Neural progenitor cell (in vitro differentiated cells): ENCODE results near the gene TMEM223. TPM values are rescaled to one million over a fixed set of nuclear protein-coding genes. Genes with fewer than 3 reads are reported as not detected.

Experiments used
- DNase-seq: peaks from one replicate; pipeline ENCODE4 v3.0.0-alpha.2; 2016; ENCODE audit warnings: low spot score
- H2AFZ ChIP-seq: fragments of 200-600 bp; sonication (generic); replicated peaks from 2 replicates; pipeline ENCODE4 v1.6.1; 2016; ENCODE audit warnings: antibody characterized with exemption
- H3F3A ChIP-seq: fragments of 200-600 bp; sonication (generic); 2 replicates; pipeline ENCODE4 v1.6.1; 2016; ENCODE audit warnings: antibody characterized with exemption, low read depth
- H3K27ac ChIP-seq: fragments of 200-600 bp; sonication (generic); 2 replicates; pipeline ENCODE4 v1.5.1; 2016; ENCODE audit warnings: mild to moderate bottlenecking
- H3K27me3 ChIP-seq: fragments of 200-600 bp; sonication (generic); 2 replicates; pipeline ENCODE4 v1.6.1; 2016; ENCODE audit warnings: mild to moderate bottlenecking, moderate library complexity
- H3K36me3 ChIP-seq: fragments of 200-600 bp; sonication (generic); 2 replicates; pipeline ENCODE4 v1.5.1; 2016
- H3K4me1 ChIP-seq: fragments of 200-600 bp; sonication (generic); 2 replicates; pipeline ENCODE4 v1.6.1; 2016; ENCODE audit warnings: mixed run types
- H3K4me2 ChIP-seq: fragments of 200-600 bp; sonication (generic); 2 replicates; pipeline ENCODE4 v1.6.1; 2016
- H3K4me3 ChIP-seq: fragments of 200-600 bp; sonication (generic); 2 replicates; pipeline ENCODE4 v1.5.1; 2016
- H3K79me2 ChIP-seq: fragments of 200-600 bp; sonication (generic); 2 replicates; pipeline ENCODE4 v1.6.1; 2016; ENCODE audit warnings: low read depth
- H3K9ac ChIP-seq: fragments of 200-600 bp; sonication (generic); 2 replicates; pipeline ENCODE4 v1.6.1; 2016
- H3K9me3 ChIP-seq: fragments of 200-600 bp; sonication (generic); 2 replicates; pipeline ENCODE4 v1.5.1; 2016; ENCODE audit warnings: low read depth
- H4K20me1 ChIP-seq: fragments of 200-600 bp; sonication (generic); 2 replicates; pipeline ENCODE4 v1.6.1; 2016; ENCODE audit warnings: low read depth
- H3K27ac Mint-ChIP-seq: 3 replicates; pipeline ENCODE4 v1.8.0; 2021; ENCODE audit warnings: mixed read lengths
- H3K27me3 Mint-ChIP-seq: 2 replicates; pipeline ENCODE4 v1.8.0; 2022; ENCODE audit warnings: low read depth, mild to moderate bottlenecking, inconsistent platforms, moderate library complexity, mixed read lengths; ENCODE audit not compliant: insufficient read depth
- H3K36me3 Mint-ChIP-seq: 3 replicates; pipeline ENCODE4 v1.8.0; 2021; ENCODE audit warnings: mixed read lengths
- H3K4me1 Mint-ChIP-seq: 3 replicates; pipeline ENCODE4 v1.8.0; 2021; ENCODE audit warnings: mixed read lengths
- H3K4me3 Mint-ChIP-seq: 3 replicates; pipeline ENCODE4 v1.8.0; 2021; ENCODE audit warnings: mild to moderate bottlenecking, moderate library complexity, mixed read lengths
- H3K9me3 Mint-ChIP-seq: 3 replicates; pipeline ENCODE4 v1.8.0; 2020; ENCODE audit warnings: mixed read lengths
- CTCF ChIP-seq: fragments of 200-600 bp; sonication (generic); IDR thresholded peaks from 2 replicates; pipeline ENCODE4 v1.5.1; 2017; ENCODE audit warnings: antibody characterized with exemption, mild to moderate bottlenecking
- EZH2 ChIP-seq: fragments of 200-600 bp; sonication (generic); IDR thresholded peaks from 2 replicates; pipeline ENCODE4 v1.6.1; 2017; ENCODE audit warnings: antibody characterized with exemption, mild to moderate bottlenecking, moderate library complexity
- EZH2phosphoT487 ChIP-seq: fragments of 200-600 bp; sonication (generic); IDR thresholded peaks from 2 replicates; pipeline ENCODE4 v1.6.1; 2017; ENCODE audit warnings: antibody characterized with exemption
- total RNA-seq: library from RNA; depleted of rRNA; stranded (reverse); fragments of >200 nt; gene quantifications from 2 replicates; pipeline ENCODE4 v1.2.3, GENCODE V29; 2015; ENCODE audit warnings: low replicate concordance

TMEM223 gene
- total RNA-seq, 1 donor from 2014 or later, result 9.9 TPM

GRCh38 chr11:62816557-62816956 lies 24.8 kb upstream of the TMEM223 start:
- Histone ChIP-seq H3K4me2 (no peak overlapping the region), H3F3A (no peaks in the 10 kb centered on the region), H3K79me2 (no peaks in the 10 kb centered on the region), H3K9ac (no peak overlapping the region), H3K36me3 (no peaks in the 10 kb centered on the region), H2AFZ (no peak overlapping the region), H3K27ac (no peak overlapping the region), H4K20me1 (no peaks in the 10 kb centered on the region), H3K9me3 (no peaks in the 10 kb centered on the region), H3K4me1 (no peaks in the 10 kb centered on the region), H3K4me3 (no peak overlapping the region), H3K27me3 (no peaks in the 10 kb centered on the region)
- no peaks in the 10 kb centered on the region for H3K4me1 Mint-ChIP-seq
- no peak for TF ChIP-seq EZH2
- TF ChIP-seq EZH2phosphoT487, result no peak
- H3K9me3 Mint-ChIP-seq, result no peaks in the 10 kb centered on the region
- H3K36me3 Mint-ChIP-seq, result peaks cover 16% of the 10 kb centered on the region
- H3K27ac Mint-ChIP-seq, result no peak overlapping the region
- H3K4me3 Mint-ChIP-seq, result no peak overlapping the region
- peaks cover 4% of the 10 kb centered on the region for H3K27me3 Mint-ChIP-seq
- no peak for DNase-seq

- Histone ChIP-seq H3K79me2 (no peaks in the 10 kb centered on the region), H3K9me3 (no peaks in the 10 kb centered on the region), H4K20me1 (no peaks in the 10 kb centered on the region), H3K27ac (no peak overlapping the region), H3K9ac (no peak overlapping the region), H3K27me3 (no peaks in the 10 kb centered on the region), H3K4me3 (no peak overlapping the region), H3K4me1 (no peaks in the 10 kb centered on the region), H3K4me2 (no peak overlapping the region), H3F3A (peaks cover 4% of the 10 kb centered on the region), H3K36me3 (no peaks in the 10 kb centered on the region), H2AFZ (no peak overlapping the region)
- TF ChIP-seq EZH2 (no peak), EZH2phosphoT487 (no peak), CTCF (no peak)
- no peak for DNase-seq
- H3K4me1 Mint-ChIP-seq, result peaks cover 4% of the 10 kb centered on the region
- H3K9me3 Mint-ChIP-seq, result no peaks in the 10 kb centered on the region
- H3K27me3 Mint-ChIP-seq, result peaks cover 8% of the 10 kb centered on the region
- H3K4me3 Mint-ChIP-seq, result no peak overlapping the region
- H3K36me3 Mint-ChIP-seq, result peaks cover 6% of the 10 kb centered on the region
- no peak overlapping the region for H3K27ac Mint-ChIP-seq
Measured at GRCh38 chr11:62811659-62812058, 19.9 kb upstream of the TMEM223 start.

GRCh38 chr11:62810748-62811147 lies 18.9 kb upstream of the TMEM223 start:
- peaks cover 4% of the 10 kb centered on the region for H3K36me3 Mint-ChIP-seq
- no peaks in the 10 kb centered on the region for H3K9me3 ChIP-seq
- H3K4me3 ChIP-seq, result no peak overlapping the region
- no peaks in the 10 kb centered on the region for H4K20me1 ChIP-seq
- peaks cover 8% of the 10 kb centered on the region for H3K27me3 Mint-ChIP-seq
- H3K27me3 ChIP-seq, result no peaks in the 10 kb centered on the region
- H3K27ac Mint-ChIP-seq, result no peak overlapping the region
- H3K4me2 ChIP-seq, result no peak overlapping the region
- H3K4me3 Mint-ChIP-seq, result no peak overlapping the region
- no peaks in the 10 kb centered on the region for H3K9me3 Mint-ChIP-seq
- no peak overlapping the region for H3K27ac ChIP-seq
- H3K4me1 Mint-ChIP-seq, result peaks cover 11% of the 10 kb centered on the region
- no peaks in the 10 kb centered on the region for H3K79me2 ChIP-seq
- H3F3A ChIP-seq, result peaks cover 13% of the 10 kb centered on the region
- H3K36me3 ChIP-seq, result no peaks in the 10 kb centered on the region
- no peak overlapping the region for H3K9ac ChIP-seq
- H3K4me1 ChIP-seq, result peaks cover 9% of the 10 kb centered on the region
- TF ChIP-seq CTCF (no peak), EZH2phosphoT487 (no peak), EZH2 (no peak)
- H2AFZ ChIP-seq, result no peak overlapping the region
- DNase-seq, result no peak

GRCh38 chr11:62806611-62807121 lies 14.9 kb upstream of the TMEM223 start:
- Histone ChIP-seq H4K20me1 (peaks cover 15% of the 10 kb centered on the region), H3K4me2 (peak overlapping the region; percentile 82), H3K9me3 (no peaks in the 10 kb centered on the region), H2AFZ (no peak overlapping the region), H3K4me3 (peak overlapping the region; percentile 83), H3K27ac (no peak overlapping the region), H3K36me3 (no peaks in the 10 kb centered on the region), H3K4me1 (peaks cover 10% of the 10 kb centered on the region), H3K9ac (no peak overlapping the region), H3K27me3 (no peaks in the 10 kb centered on the region), H3K79me2 (peaks cover 20% of the 10 kb centered on the region), H3F3A (peaks cover 16% of the 10 kb centered on the region)
- peaks cover 5% of the 10 kb centered on the region for H3K27me3 Mint-ChIP-seq
- H3K4me1 Mint-ChIP-seq, result peaks cover 26% of the 10 kb centered on the region
- H3K4me3 Mint-ChIP-seq, result peak overlapping the region; percentile 100
- no peak overlapping the region for H3K27ac Mint-ChIP-seq
- TF ChIP-seq EZH2, result no peak
- no peak for TF ChIP-seq EZH2phosphoT487
- no peak for TF ChIP-seq CTCF
- DNase-seq, result no peak
- no peaks in the 10 kb centered on the region for H3K9me3 Mint-ChIP-seq
- peaks cover 15% of the 10 kb centered on the region for H3K36me3 Mint-ChIP-seq
